Measurements from ENCODE around the gene ANKRD40CL.

Gene ANKRD40CL

DNA sequence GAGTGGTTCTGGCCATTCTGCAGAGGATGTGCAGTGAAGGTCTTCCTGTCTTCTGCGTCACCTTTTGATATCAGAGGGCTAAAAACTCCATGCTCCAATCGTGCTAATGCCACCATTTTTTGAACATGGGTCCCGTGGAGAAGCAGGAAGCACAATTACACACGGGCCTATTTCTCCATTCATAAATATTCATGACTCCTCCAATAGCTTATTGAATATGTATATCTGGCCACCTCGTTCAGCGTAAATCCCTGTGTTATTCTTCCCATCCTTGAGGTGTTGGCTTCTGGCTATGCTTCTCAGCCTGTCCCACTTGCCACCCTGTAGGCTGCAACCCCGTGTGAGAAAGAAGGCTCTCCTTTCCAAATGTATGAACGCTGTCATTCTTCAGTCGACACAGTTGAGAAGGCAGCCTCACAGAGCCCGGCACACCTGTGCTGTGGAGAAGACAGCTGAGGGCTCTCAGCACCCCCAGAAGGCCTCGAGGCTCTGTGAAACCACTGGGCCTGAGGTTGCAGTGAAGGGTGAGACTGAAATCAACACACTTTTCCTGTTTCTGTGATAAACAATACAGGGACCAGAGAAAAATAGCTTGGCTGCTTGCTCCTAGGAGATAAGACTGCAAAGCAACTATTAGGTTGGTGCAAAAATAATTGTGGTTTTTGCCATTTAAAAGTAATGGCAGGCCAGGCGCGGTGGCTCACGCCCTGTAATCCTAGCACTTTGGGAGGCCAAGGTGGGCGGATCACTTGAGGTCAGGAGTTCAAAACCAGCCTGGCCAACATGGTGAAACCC lies 4.9 kb upstream of the ANKRD40CL start:
- Histone ChIP-seq H3K79me2 (ENCODE audit: low read length) (no peaks in the 10 kb centered on the region), H3K4me1 (ENCODE audit: low read length) (no peaks in the 10 kb centered on the region), H3K27ac (ENCODE audit: low read length) (no peak overlapping the region), H3K27me3 (ENCODE audit: low read depth, low read length) (no peaks in the 10 kb centered on the region), H3K9me3 (ENCODE audit: insufficient read depth, low read length) (no peaks in the 10 kb centered on the region), H4K20me1 (ENCODE audit: insufficient read depth, low read length) (no peaks in the 10 kb centered on the region), H3K4me2 (ENCODE audit: low read length) (no peak overlapping the region), H3K36me3 (replicated peaks; ENCODE audit: low read depth, low read length) (no peaks in the 10 kb centered on the region), H3K9ac (ENCODE audit: low read length) (no peak overlapping the region), H2AFZ (ENCODE audit: low read depth, low read length) (no peak overlapping the region), H3K4me3 (ENCODE audit: low read length) (no peak overlapping the region)
- TF ChIP-seq, protein P1, sequence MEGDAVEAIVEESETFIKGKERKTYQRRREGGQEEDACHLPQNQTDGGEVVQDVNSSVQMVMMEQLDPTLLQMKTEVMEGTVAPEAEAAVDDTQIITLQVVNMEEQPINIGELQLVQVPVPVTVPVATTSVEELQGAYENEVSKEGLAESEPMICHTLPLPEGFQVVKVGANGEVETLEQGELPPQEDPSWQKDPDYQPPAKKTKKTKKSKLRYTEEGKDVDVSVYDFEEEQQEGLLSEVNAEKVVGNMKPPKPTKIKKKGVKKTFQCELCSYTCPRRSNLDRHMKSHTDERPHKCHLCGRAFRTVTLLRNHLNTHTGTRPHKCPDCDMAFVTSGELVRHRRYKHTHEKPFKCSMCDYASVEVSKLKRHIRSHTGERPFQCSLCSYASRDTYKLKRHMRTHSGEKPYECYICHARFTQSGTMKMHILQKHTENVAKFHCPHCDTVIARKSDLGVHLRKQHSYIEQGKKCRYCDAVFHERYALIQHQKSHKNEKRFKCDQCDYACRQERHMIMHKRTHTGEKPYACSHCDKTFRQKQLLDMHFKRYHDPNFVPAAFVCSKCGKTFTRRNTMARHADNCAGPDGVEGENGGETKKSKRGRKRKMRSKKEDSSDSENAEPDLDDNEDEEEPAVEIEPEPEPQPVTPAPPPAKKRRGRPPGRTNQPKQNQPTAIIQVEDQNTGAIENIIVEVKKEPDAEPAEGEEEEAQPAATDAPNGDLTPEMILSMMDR (IDR thresholded peaks at IDR 0.05; ENCODE audit: low read depth, low read length): no peak
- no peak for TF ChIP-seq EZH2phosphoT487 (IDR thresholded peaks at IDR 0.05; ENCODE audit: low read depth)

DNA sequence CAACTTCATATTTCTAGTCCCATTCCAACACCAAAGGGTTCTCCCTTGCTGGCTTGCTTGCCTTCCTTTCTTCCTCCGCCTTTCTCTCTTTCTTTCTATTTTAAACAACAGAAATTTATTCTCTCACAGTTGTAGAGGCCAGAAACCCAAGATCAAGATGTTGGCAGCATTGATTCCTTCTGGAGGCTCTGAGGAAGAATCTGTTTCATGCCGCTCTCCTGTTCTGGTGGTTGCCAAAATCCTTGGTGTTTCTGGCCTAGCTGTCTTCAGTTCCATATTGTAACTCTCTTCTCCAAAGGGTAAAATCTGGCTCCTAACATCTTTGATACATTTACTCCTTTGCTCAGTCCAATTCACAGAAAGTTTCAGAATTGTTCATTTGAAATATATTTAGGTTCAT lies 3.0 kb upstream of the ANKRD40CL start:
- peaks cover 10% of the 10 kb centered on the region for H3K4me1 ChIP-seq (ENCODE audit: low read length)
- no peak overlapping the region for H3K27ac ChIP-seq (ENCODE audit: low read length)
- no peaks in the 10 kb centered on the region for H3K9me3 ChIP-seq (ENCODE audit: insufficient read depth, low read length)
- no peak overlapping the region for H2AFZ ChIP-seq (ENCODE audit: low read depth, low read length)
- no peaks in the 10 kb centered on the region for H3K79me2 ChIP-seq (ENCODE audit: low read length)
- H3K27me3 ChIP-seq (ENCODE audit: low read depth, low read length): no peaks in the 10 kb centered on the region
- no peaks in the 10 kb centered on the region for H4K20me1 ChIP-seq (ENCODE audit: insufficient read depth, low read length)
- H3K9ac ChIP-seq (ENCODE audit: low read length): no peak overlapping the region
- H3K36me3 ChIP-seq (replicated peaks; ENCODE audit: low read depth, low read length): no peaks in the 10 kb centered on the region
- no peak for TF ChIP-seq EZH2phosphoT487 (IDR thresholded peaks at IDR 0.05; ENCODE audit: low read depth)
- TF ChIP-seq, protein P1 (IDR thresholded peaks at IDR 0.05; ENCODE audit: low read depth, low read length): no peak
- no peak overlapping the region for H3K4me2 ChIP-seq (ENCODE audit: low read length)
- H3K4me3 ChIP-seq (ENCODE audit: low read length): no peak overlapping the region

DNA sequence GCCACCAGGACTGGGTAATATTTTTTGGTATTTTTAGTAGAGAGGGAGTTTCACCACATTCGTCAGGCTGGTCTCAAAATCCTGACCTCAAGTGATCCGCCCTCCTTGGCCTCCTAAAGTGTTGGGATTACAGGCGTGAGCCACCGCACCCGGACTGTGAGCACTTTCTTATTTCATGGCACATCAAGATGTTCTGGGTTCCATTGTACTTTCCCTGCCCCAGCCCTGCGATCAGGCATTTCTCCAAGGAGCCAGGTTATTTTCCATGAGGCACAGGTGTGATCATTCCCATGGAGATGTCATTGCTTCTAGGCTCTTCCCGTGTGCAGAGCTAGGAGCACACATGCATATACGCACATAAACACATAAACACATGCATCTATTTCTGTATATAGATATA lies 2.6 kb upstream of the ANKRD40CL start:
- no peaks in the 10 kb centered on the region for H3K27me3 ChIP-seq (ENCODE audit: low read depth, low read length)
- no peaks in the 10 kb centered on the region for H3K36me3 ChIP-seq (replicated peaks; ENCODE audit: low read depth, low read length)

DNA sequence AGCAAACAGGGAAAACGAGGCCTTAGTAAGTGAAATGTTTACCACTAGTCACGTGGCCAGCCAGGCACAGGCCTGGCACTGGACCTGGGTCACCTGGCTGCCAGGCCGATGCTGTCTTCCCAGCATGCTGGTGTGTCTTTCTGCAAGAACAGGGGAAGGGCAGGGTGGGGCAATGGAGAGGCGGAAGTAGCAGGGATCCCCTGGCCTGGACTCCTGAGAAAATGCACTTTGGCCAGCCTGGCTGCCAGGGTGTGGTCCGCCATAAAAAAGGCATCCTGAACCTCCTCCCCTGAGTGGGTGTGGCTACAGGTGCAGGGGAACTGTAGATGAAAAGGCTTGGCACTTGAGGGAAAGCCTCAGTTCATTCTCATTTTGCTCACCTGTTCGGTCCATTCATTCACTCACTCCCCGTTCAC lies 1.0 kb upstream of the ANKRD40CL start:
- Histone ChIP-seq H3K27me3 (ENCODE audit: low read depth, low read length) (no peaks in the 10 kb centered on the region), H2AFZ (ENCODE audit: low read depth, low read length) (no peak overlapping the region), H3K27ac (ENCODE audit: low read length) (no peak overlapping the region), H3K4me1 (ENCODE audit: low read length) (peaks cover 30% of the 10 kb centered on the region), H3K9me3 (ENCODE audit: insufficient read depth, low read length) (no peaks in the 10 kb centered on the region), H3K36me3 (replicated peaks; ENCODE audit: low read depth, low read length) (no peaks in the 10 kb centered on the region), H3K4me2 (ENCODE audit: low read length) (no peak overlapping the region), H4K20me1 (ENCODE audit: insufficient read depth, low read length) (no peaks in the 10 kb centered on the region), H3K9ac (ENCODE audit: low read length) (no peak overlapping the region), H3K79me2 (ENCODE audit: low read length) (no peaks in the 10 kb centered on the region), H3K4me3 (ENCODE audit: low read length) (no peak overlapping the region)
- TF ChIP-seq, protein P1 (IDR thresholded peaks at IDR 0.05; ENCODE audit: low read depth, low read length): no peak
- TF ChIP-seq EZH2phosphoT487 (IDR thresholded peaks at IDR 0.05; ENCODE audit: low read depth): no peak

More for the DNA sequence above, 2.6 kb upstream of the ANKRD40CL start:
- TF ChIP-seq, protein P1 (IDR thresholded peaks at IDR 0.05; ENCODE audit: low read depth, low read length): no peak
- no peak for TF ChIP-seq EZH2phosphoT487 (IDR thresholded peaks at IDR 0.05; ENCODE audit: low read depth)
- H3K9ac ChIP-seq (ENCODE audit: low read length): no peak overlapping the region
- no peaks in the 10 kb centered on the region for H3K79me2 ChIP-seq (ENCODE audit: low read length)
- H3K9me3 ChIP-seq (ENCODE audit: insufficient read depth, low read length): no peaks in the 10 kb centered on the region
- H3K4me3 ChIP-seq (ENCODE audit: low read length): no peak overlapping the region
- no peak overlapping the region for H2AFZ ChIP-seq (ENCODE audit: low read depth, low read length)
- no peaks in the 10 kb centered on the region for H4K20me1 ChIP-seq (ENCODE audit: insufficient read depth, low read length)
- H3K4me2 ChIP-seq (ENCODE audit: low read length): no peak overlapping the region
- no peak overlapping the region for H3K27ac ChIP-seq (ENCODE audit: low read length)
- H3K4me1 ChIP-seq (ENCODE audit: low read length): peaks cover 15% of the 10 kb centered on the region

Measured in OCI-LY3 (cell line).